GM18909 (cell line): ENCODE results near the gene STX1A.
"Not testable (repeated sequence)": the region's sequence is repeated elsewhere in the genome, so short reads cannot be mapped to it uniquely, and the experiment has no call there.

Experiments
- ATAC-seq: cut with Tn5 transposase; IDR thresholded peaks from one replicate; pipeline ENCODE4 v1.9.1; 2021; ENCODE audit warnings: mild to moderate bottlenecking; ENCODE audit not compliant: unreplicated experiment, poor library complexity

The STX1A gene

GRCh38 chr7:73660594-73660993 is 58.9 kb downstream of the STX1A start:
- not testable (repeated sequence) for ATAC-seq

- ATAC-seq = no peak
Measured at GRCh38 chr7:73659983-73660382, 59.5 kb downstream of the STX1A start.

- not testable (repeated sequence) for ATAC-seq
Measured at GRCh38 chr7:73655309-73655708, 64.2 kb downstream of the STX1A start.

- ATAC-seq = no peak
Measured at GRCh38 chr7:73652541-73652949, 66.9 kb downstream of the STX1A start.

GRCh38 chr7:73650524-73650923 is 68.9 kb downstream of the STX1A start:
- no peak for ATAC-seq

GRCh38 chr7:73649576-73649975 is 69.9 kb downstream of the STX1A start:
- ATAC-seq = no peak
